HEK293T (cell line): ENCODE results near the gene KLK13.
A peak's percentile ranks its signal among the peaks of the same experiment; 100 is the strongest.

Source experiments
- CTCF ChIA-PET: fragments of 350-600 bp; formaldehyde crosslinking; extraction: SDS; loops from one replicate; lab custom pipeline; 2021; ENCODE audit warnings: antibody characterized with exemption, inconsistent platforms; lab: Yijun Ruan, JAX
- POLR2A ChIA-PET: fragments of 350-600 bp; formaldehyde crosslinking; extraction: SDS; loops from one replicate; lab custom pipeline; 2020; ENCODE audit warnings: antibody characterized with exemption, inconsistent platforms; lab: Yijun Ruan, JAX
- DNase-seq: peaks from one replicate; pipeline ENCODE4 v3.0.0; 2012; ENCODE audit warnings: mixed read lengths; ENCODE audit errors: extremely low spot score
- ARNT ChIP-seq: fragments of 450-650 bp; IDR thresholded peaks from 2 replicates; pipeline ENCODE4 v1.6.1; 2017; ENCODE audit warnings: mild to moderate bottlenecking
- BHLHE40 ChIP-seq: fragments of 450-650 bp; IDR thresholded peaks from 2 replicates; pipeline ENCODE4 v1.6.1; 2016; ENCODE audit warnings: mild to moderate bottlenecking, moderate library complexity, borderline replicate concordance
- CTBP1 ChIP-seq: fragments of 450-650 bp; IDR thresholded peaks from 2 replicates; pipeline ENCODE4 v1.6.1; 2016; ENCODE audit warnings: borderline replicate concordance
- ELF4 ChIP-seq: fragments of 450-650 bp; IDR thresholded peaks from 2 replicates; pipeline ENCODE4 v1.6.1; 2017; ENCODE audit warnings: antibody characterized with exemption
- FOXA1 ChIP-seq: fragments of 450-650 bp; IDR thresholded peaks from 2 replicates; pipeline ENCODE4 v1.6.1; 2016; ENCODE audit warnings: mild to moderate bottlenecking
- FOXK2 ChIP-seq: fragments of 450-650 bp; IDR thresholded peaks from 2 replicates; pipeline ENCODE4 v1.6.1; 2016; ENCODE audit warnings: mild to moderate bottlenecking
- FOXM1 ChIP-seq: fragments of 450-650 bp; IDR thresholded peaks from 2 replicates; pipeline ENCODE4 v1.6.1; 2017; ENCODE audit warnings: mild to moderate bottlenecking, borderline replicate concordance
- HDGF ChIP-seq: fragments of 450-650 bp; IDR thresholded peaks from 2 replicates; pipeline ENCODE4 v1.6.1; 2017; ENCODE audit warnings: antibody characterized with exemption, borderline replicate concordance
- L3MBTL2 ChIP-seq: fragments of 450-650 bp; conservative IDR thresholded peaks from 2 replicates; pipeline ENCODE4 v1.6.1; 2016; ENCODE audit warnings: mild to moderate bottlenecking
- LEF1 ChIP-seq: fragments of 450-650 bp; IDR thresholded peaks from 2 replicates; pipeline ENCODE4 v1.6.1; 2017; ENCODE audit warnings: mild to moderate bottlenecking, borderline replicate concordance
- NFRKB ChIP-seq: fragments of 450-650 bp; IDR thresholded peaks from 2 replicates; pipeline ENCODE4 v1.6.1; 2016; ENCODE audit warnings: mild to moderate bottlenecking, moderate library complexity
- PKNOX1 ChIP-seq: fragments of 450-650 bp; IDR thresholded peaks from 2 replicates; pipeline ENCODE4 v1.6.1; 2016
- SP1 ChIP-seq: fragments of 450-650 bp; IDR thresholded peaks from 2 replicates; pipeline ENCODE4 v1.6.1; 2017
- SUZ12 ChIP-seq: fragments of 450-650 bp; IDR thresholded peaks from 2 replicates; pipeline ENCODE4 v1.6.1; 2016; ENCODE audit warnings: mild to moderate bottlenecking
- TARDBP ChIP-seq: fragments of 450-650 bp; IDR thresholded peaks from 2 replicates; pipeline ENCODE4 v1.6.1; 2016
- ZNF384 ChIP-seq: fragments of 450-650 bp; IDR thresholded peaks from 2 replicates; pipeline ENCODE4 v1.6.1; 2016

KLK13 gene

GRCh38 chr19:51094696-51095279 lies 29.9 kb upstream of the KLK13 start:
- ChIA-PET POLR2A (no interaction called here), CTCF (interaction anchor here (0.6 to 1.0 kb wide), 2 partner anchors 74 to 148 kb away, joined by 3 to 5 read pairs; no protein-coding TSS in a partner anchor)
- peak; percentile 71 for DNase-seq
- TF ChIP-seq FOXA1: no peak
- TF ChIP-seq ZNF384: peak; percentile 97

- no peak for TF ChIP-seq TARDBP
- TF ChIP-seq FOXM1: no peak
- TF ChIP-seq SUZ12: no peak
- TF ChIP-seq ELF4: no peak
- no peak for TF ChIP-seq BHLHE40
- no peak for TF ChIP-seq SP1
- TF ChIP-seq ZNF384: no peak
- TF ChIP-seq FOXK2: no peak
- DNase-seq: no peak
- CTCF ChIA-PET: interaction anchor here (1.0 to 1.4 kb wide), 2 partner anchors 73 kb away, joined by 3 to 5 read pairs; no protein-coding TSS in a partner anchor
- POLR2A ChIA-PET: no interaction called here
Measured at GRCh38 chr19:51093510-51094345, 28.8 kb upstream of the KLK13 start.

- TF ChIP-seq SUZ12 (no peak), BHLHE40 (no peak), ELF4 (no peak), SP1 (no peak), CTBP1 (no peak), HDGF (no peak), LEF1 (no peak)
- DNase-seq: no peak
- CTCF ChIA-PET: interaction anchor here (1.4 kb wide), 1 partner anchor 72 kb away, joined by 3 read pairs; no protein-coding TSS in a partner anchor
- POLR2A ChIA-PET: no interaction called here
Measured at GRCh38 chr19:51093101-51093500, 28.2 kb upstream of the KLK13 start.

GRCh38 chr19:51091895-51092873 lies 27.3 kb upstream of the KLK13 start:
- DNase-seq: no peak
- TF ChIP-seq SUZ12 (no peak), FOXM1 (no peak)
- ChIA-PET CTCF (no interaction called here), POLR2A (no interaction called here)

- POLR2A ChIA-PET: no interaction called here
- DNase-seq: no peak
- CTCF ChIA-PET: no interaction called here
- TF ChIP-seq L3MBTL2: no peak
- no peak for TF ChIP-seq NFRKB
- no peak for TF ChIP-seq TARDBP
- no peak for TF ChIP-seq HDGF
- no peak for TF ChIP-seq ARNT
- TF ChIP-seq FOXA1: no peak
Measured at GRCh38 chr19:51091126-51091525, 26.2 kb upstream of the KLK13 start.

GRCh38 chr19:51090471-51090870 lies 25.6 kb upstream of the KLK13 start:
- TF ChIP-seq L3MBTL2 (no peak), SP1 (no peak), FOXM1 (no peak), TARDBP (no peak), PKNOX1 (no peak), BHLHE40 (no peak), HDGF (no peak), LEF1 (no peak), NFRKB (no peak), SUZ12 (no peak), FOXK2 (no peak)
- ChIA-PET CTCF (no interaction called here), POLR2A (no interaction called here)
- DNase-seq: no peak

- POLR2A ChIA-PET: no interaction called here
- TF ChIP-seq SUZ12: no peak
- no peak for TF ChIP-seq LEF1
- TF ChIP-seq SP1: no peak
- TF ChIP-seq FOXK2: no peak
- TF ChIP-seq FOXA1: no peak
- no peak for TF ChIP-seq HDGF
- no peak for TF ChIP-seq NFRKB
- no peak for TF ChIP-seq ELF4
- TF ChIP-seq L3MBTL2: no peak
- no peak for TF ChIP-seq BHLHE40
- no peak for TF ChIP-seq CTBP1
- TF ChIP-seq TARDBP: no peak
- no peak for TF ChIP-seq ARNT
- TF ChIP-seq ZNF384: no peak
- TF ChIP-seq PKNOX1: no peak
- TF ChIP-seq FOXM1: no peak
- DNase-seq: no peak
- CTCF ChIA-PET: no interaction called here
Measured at GRCh38 chr19:51089786-51090185, 24.9 kb upstream of the KLK13 start.
